Epithelial cell of proximal tubule (primary cell): ENCODE results near the gene VSIG4. TPM values are rescaled to one million over a fixed set of nuclear protein-coding genes. Genes with fewer than 3 reads are reported as not detected.

Experiments
- DNase-seq: peaks from one replicate; pipeline ENCODE4 v3.0.0-alpha.2; 2011; ENCODE audit warnings: low read depth
- H3K4me3 ChIP-seq: 2 replicates; pipeline ENCODE4 v1.5.1; 2011; ENCODE audit warnings: low read depth, mild to moderate bottlenecking, low read length
- CTCF ChIP-seq: conservative IDR thresholded peaks from 2 replicates; pipeline ENCODE4 v1.5.1; 2012; ENCODE audit warnings: low read depth, mild to moderate bottlenecking, low read length
- total RNA-seq: library from RNA; depleted of rRNA; stranded (reverse); fragments of >200 nt; gene quantifications from 2 replicates; pipeline ENCODE4 v1.2.3, GENCODE V29; 2015

VSIG4 gene
- total RNA-seq, 1 donor from 2014 or later: not detected

DNA sequence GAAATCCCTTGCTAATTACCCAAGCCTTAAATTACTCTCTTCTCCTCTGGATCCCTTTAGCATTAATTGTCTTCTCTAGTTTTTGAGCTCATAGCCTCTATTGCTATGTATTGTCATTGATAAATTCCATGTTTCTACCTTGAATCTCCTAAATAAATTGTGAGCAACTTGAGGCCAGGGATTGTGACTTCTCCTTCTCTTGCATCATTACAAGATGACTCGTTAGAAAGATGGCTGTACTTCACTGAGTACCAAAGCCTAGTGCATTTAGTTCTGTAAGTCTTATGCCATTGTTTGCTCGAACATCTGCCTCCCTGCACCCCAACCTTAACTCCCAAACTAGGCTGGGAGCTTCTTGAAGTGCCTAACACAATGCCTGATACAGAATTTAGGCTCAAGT, 15.3 kb downstream of the VSIG4 start:
- H3K4me3 ChIP-seq: no peak overlapping the region
- TF ChIP-seq CTCF: no peak
- DNase-seq: no peak

GRCh38 chrX:66024092-66024467, 15.8 kb downstream of the VSIG4 start:
- H3K4me3 ChIP-seq: no peak overlapping the region
- no peak for DNase-seq
- no peak for TF ChIP-seq CTCF

GRCh38 chrX:66023385-66024091, 16.3 kb downstream of the VSIG4 start:
- TF ChIP-seq CTCF: no peak

GRCh38 chrX:66022632-66023384, 17.1 kb downstream of the VSIG4 start:
- no peak for DNase-seq
- no peak overlapping the region for H3K4me3 ChIP-seq
- no peak for TF ChIP-seq CTCF

More at GRCh38 chrX:66023385-66024091, 16.3 kb downstream of the VSIG4 start:
- no peak overlapping the region for H3K4me3 ChIP-seq
- DNase-seq: no peak

DNA sequence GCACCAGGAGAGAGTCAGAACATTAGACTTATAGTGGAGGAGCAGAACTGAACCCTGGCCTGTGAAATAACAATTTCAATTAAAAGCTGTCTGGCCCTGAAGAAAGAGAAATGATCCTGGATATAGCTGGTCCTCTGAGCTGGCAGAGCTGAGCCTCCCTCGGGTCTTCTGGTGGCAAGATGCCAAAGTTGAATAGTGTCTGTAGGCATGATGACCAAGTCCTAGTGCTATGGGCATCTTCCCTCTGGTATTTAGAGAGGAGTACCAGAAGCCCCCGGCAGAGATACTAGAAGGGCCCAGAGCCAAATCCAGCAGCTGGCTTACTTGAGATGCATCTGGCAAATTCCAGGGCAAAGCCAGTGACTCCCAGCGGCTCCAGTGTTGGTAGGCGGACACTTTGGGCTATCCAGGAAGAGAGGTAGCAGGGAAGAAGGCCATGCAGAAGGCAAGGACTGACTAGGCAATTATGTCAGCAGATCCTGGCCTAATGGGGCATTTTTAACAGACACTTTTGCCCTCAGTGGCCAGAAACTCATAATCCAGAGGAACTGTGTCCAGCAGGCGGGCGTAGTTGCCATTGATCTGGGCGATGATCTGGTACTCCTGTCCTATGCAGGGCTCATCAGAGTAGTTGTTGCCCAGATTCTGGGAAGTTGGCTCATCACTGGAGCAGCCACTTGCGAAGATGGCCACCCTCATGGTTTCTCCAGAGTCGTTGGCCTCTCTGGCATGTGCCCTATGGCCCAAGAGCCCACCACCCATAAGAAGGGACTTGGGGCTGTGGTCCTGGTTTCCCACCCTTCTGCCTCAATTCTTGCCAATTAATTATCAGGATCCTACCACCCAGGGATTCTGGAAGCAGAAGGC, 17.9 kb downstream of the VSIG4 start:
- no peak for DNase-seq
- no peak for TF ChIP-seq CTCF
- H3K4me3 ChIP-seq: no peak overlapping the region

DNA sequence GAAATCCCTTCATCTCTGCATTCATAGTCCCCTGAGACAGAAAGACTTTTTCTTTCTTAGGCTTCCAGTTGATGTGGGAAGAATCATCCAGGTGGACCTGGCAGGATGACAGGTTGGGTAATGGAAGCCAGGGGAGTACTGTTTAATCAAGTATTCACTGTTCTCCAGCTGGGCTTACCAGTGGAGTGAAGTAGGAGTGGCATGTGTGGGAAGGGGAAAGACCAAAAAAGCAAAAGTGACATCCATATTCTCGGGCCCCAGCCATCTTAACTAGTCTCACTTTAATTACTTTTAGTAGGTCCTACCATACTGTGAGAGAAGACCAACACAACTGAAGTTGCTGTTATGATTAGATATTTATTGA, 18.5 kb downstream of the VSIG4 start:
- no peak for DNase-seq
- TF ChIP-seq CTCF: no peak
- no peak overlapping the region for H3K4me3 ChIP-seq
